Immature natural killer cell (primary cell): Measurements from ENCODE around the gene RAC2. TPM values are rescaled to one million over a fixed set of nuclear protein-coding genes. Genes with fewer than 3 reads are reported as not detected.
A peak's percentile ranks its signal among the peaks of the same experiment; 100 is the strongest.

Experiments used
- DNase-seq, 3 donors: peaks; one replicate each; pipeline ENCODE4 v3.0.0; 2022; ENCODE audit warnings: mixed read lengths in 1 of 3
- H3K27ac Mint-ChIP-seq, 6 donors: one replicate each; pipeline ENCODE4 v1.8.0; 2020; ENCODE audit warnings: mixed read lengths in 6 of 6, mild to moderate bottlenecking in 5 of 6, inconsistent platforms in 4 of 6, moderate library complexity in 3 of 6
- H3K27me3 Mint-ChIP-seq, 3 donors: one replicate each; pipeline ENCODE4 v1.8.0; 2020 to 2021; ENCODE audit warnings: low read depth in 3 of 3, mild to moderate bottlenecking in 3 of 3, mixed read lengths in 3 of 3, moderate library complexity in 3 of 3, inconsistent platforms in 1 of 3
- H3K36me3 Mint-ChIP-seq, 3 donors: one replicate each; pipeline ENCODE4 v1.8.0; 2020; ENCODE audit warnings: mixed read lengths in 3 of 3, inconsistent platforms in 2 of 3, mild to moderate bottlenecking in 2 of 3
- H3K4me1 Mint-ChIP-seq, 2 donors: one replicate each; pipeline ENCODE4 v1.8.0; 2020; ENCODE audit warnings: inconsistent platforms in 2 of 2, mild to moderate bottlenecking in 2 of 2, mixed read lengths in 2 of 2, moderate library complexity in 1 of 2
- H3K4me3 Mint-ChIP-seq, 5 donors: one replicate each; pipeline ENCODE4 v1.8.0; 2020; ENCODE audit warnings: mild to moderate bottlenecking in 5 of 5, mixed read lengths in 5 of 5, inconsistent platforms in 3 of 5, moderate library complexity in 3 of 5
- H3K9me3 Mint-ChIP-seq, 6 donors: one replicate each; pipeline ENCODE4 v1.8.0; 2020; ENCODE audit warnings: mild to moderate bottlenecking in 6 of 6, mixed read lengths in 6 of 6, inconsistent platforms in 4 of 6, moderate library complexity in 3 of 6
- polyA plus RNA-seq, 3 donors: library from polyadenylated mRNA; unstranded; fragments of 300-500 nt; fragmentation: Illumina TruSeq; gene quantifications; one replicate each; pipeline ENCODE4 v1.2.3, GENCODE V29; 2021

Gene RAC2
- polyA plus RNA-seq, 3 donors from 2014 or later, result 962 to 1,843 (median 1,262) TPM

DNA sequence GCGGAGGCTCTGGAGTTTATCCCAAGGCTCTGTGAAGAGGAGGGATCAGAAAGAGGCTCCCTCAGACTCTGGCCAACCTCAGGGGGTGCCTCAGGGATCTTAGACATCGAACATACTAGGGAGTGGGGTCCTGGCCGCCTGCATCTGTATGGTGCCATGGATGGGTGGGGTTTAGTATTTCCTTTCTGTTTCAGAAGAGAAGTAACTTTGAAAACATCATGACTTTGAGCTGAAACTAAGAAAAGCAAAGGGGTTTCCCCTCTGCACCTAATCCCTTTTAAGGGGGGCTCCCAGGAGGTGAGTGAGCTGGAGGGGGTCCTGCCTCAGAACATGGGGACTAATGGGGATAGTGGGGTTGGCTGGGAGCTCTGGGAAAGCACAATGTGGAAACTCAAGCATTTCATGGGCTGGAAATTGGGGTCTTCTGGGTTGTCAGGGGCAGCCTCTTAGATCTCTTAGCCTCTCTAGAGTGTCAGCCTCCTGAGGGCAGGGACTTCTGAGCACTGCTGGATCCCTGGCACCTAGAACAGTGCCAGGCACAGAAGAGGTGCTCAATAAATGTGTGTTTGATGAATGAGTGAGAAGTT lies 20.0 kb downstream of the RAC2 start:
- Mint-ChIP-seq H3K4me1 (peaks cover 87 to 89% of the 10 kb centered on the region in 2 donors), H3K27ac (peak overlapping the region; percentile 91 to 99 (median 94)), H3K4me3 (peak overlapping the region; percentile 17 to 79 (median 39)), H3K9me3 (peaks cover 0 to 2% (median 0%) of the 10 kb centered on the region in 6 donors), H3K36me3 (peaks cover 31 to 46% (median 32%) of the 10 kb centered on the region in 3 donors), H3K27me3 (peaks cover 2 to 9% (median 6%) of the 10 kb centered on the region in 3 donors)
- DNase-seq, result no peak

DNA sequence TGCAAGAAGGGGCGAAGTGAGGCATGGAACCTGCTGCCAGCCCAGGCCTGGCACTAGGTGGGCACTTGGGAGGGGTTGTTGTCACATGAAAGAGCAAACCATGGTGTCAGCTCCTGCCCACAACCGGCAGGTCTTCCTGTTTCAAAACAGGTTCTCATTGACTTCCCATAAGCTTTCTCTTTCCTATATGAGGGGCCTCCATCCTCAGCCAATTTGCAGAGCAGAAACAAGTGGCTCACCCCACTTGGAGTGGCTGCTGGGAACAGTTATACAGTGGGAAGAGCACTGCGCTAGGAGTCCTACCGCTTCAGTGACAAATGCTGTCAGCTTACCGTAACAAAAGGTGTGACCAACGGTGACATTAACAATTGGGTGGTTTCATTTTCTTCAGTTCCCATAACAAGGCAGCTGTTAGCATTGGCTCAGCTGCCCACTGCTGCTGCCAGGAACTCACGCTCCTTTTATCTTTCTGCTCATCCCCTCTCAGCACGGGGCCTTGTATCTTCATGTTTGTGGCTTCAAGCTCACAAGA lies 21.6 kb downstream of the RAC2 start:
- peak overlapping the region; percentile 72 to 79 (median 77) for H3K4me3 Mint-ChIP-seq
- peaks cover 0 to 2% (median 0%) of the 10 kb centered on the region in 6 donors for H3K9me3 Mint-ChIP-seq
- peaks cover 27 to 35% (median 31%) of the 10 kb centered on the region in 3 donors for H3K36me3 Mint-ChIP-seq
- H3K27me3 Mint-ChIP-seq, result peaks cover 2 to 9% (median 6%) of the 10 kb centered on the region in 3 donors
- peaks cover 83 to 89% of the 10 kb centered on the region in 2 donors for H3K4me1 Mint-ChIP-seq
- peak overlapping the region; percentile 91 to 99 (median 94) for H3K27ac Mint-ChIP-seq
- peak; percentile 68 to 75 (median 71) for DNase-seq

DNA sequence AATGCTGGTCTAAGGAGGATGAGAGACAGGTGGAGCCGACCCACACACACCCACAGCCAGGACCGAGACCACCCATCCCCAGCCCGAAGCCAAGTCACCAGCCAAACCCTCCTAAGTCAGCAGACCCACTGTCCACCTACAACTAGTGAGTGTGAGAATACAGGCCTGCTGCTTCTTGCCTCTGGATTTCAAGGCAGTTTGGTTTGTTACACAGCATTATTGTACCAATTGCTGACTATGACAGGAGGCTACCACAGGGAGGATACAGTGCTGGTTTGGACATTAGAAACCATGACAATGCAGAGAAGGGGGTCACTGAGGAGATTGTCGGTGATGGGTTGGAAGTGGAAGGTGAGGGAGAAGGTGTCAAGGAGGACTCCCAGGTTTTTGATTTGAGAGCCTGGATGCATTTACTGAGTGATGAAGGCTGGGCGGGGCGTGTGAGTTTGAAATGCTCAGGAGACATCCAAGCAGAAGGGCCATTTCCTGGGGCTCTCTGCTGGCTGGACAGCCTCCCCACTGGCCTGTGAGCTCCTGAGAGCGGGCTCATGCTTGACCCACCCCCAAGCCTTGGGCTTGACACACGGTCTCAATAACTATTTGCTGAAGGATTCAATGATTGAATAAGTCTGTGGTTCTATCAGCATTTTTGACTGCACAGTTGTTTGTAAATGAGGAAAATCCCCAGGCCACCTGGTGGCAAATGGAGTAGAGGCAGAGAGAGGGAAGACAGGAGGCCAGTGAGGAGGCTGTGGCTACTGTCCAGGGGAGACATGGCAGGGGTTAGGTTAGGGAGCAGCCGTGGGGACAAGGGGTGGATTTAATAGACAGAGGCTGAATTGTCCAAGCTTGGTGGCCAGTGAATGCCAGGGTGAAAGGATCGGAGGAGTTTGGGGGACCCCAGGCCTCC lies 22.4 kb downstream of the RAC2 start:
- peaks cover 83 to 89% of the 10 kb centered on the region in 2 donors for H3K4me1 Mint-ChIP-seq
- H3K27ac Mint-ChIP-seq, result peak overlapping the region; percentile 91 to 99 (median 94)
- peaks cover 0 to 2% (median 0%) of the 10 kb centered on the region in 6 donors for H3K9me3 Mint-ChIP-seq
- peaks cover 27 to 35% (median 31%) of the 10 kb centered on the region in 3 donors for H3K36me3 Mint-ChIP-seq
- no peak for DNase-seq
- peak overlapping the region; percentile 72 to 79 (median 77) for H3K4me3 Mint-ChIP-seq
- peaks cover 2 to 9% (median 6%) of the 10 kb centered on the region in 3 donors for H3K27me3 Mint-ChIP-seq

DNA sequence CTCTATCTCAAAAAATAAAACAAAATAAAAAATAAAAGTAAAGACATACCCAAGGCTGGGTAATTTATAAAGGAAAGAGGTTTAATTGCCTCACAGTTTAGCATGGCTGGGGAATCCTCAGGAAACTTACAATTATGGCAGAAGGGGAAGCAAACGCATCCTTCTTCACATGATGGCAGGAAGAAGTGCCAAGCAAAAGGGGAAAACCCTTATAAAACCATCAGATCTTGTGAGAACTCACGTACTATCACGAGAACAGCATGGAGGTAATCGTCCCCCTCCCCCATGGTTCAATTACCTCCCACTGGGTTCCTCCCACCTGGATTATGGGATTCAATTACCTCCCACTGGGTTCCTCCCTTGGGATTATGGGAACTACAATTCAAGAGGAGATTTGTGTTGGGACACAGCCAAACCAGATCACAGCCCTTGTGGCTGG lies 23.5 kb downstream of the RAC2 start:
- peaks cover 21 to 27% (median 24%) of the 10 kb centered on the region in 3 donors for H3K36me3 Mint-ChIP-seq
- peak overlapping the region in 3 of 5 donors; percentile 46 to 56 (median 50) for H3K4me3 Mint-ChIP-seq

DNA sequence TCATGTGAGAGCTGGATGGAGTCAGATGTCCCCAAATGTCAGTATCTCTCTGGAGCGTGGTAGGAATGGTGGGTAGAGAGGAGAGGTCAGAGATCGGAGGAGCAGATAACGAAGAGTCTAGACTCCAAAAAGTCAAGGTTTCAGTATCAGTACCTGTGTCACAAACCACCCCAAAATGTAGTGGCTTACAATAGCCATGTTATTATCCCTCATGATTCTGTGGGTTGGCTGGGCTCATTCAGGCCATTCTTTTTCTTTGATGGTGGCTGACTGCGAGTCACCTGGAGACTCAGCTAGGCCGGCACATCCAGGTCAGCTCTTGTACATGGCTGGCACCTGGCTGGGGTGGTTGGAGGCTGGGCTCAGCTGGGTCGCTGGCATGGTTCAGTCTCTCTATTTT lies 24.5 kb downstream of the RAC2 start:
- H3K36me3 Mint-ChIP-seq, result peaks cover 14 to 17% (median 15%) of the 10 kb centered on the region in 3 donors
- peaks cover 69 to 79% of the 10 kb centered on the region in 2 donors for H3K4me1 Mint-ChIP-seq
- H3K27me3 Mint-ChIP-seq, result peaks cover 0 to 8% (median 6%) of the 10 kb centered on the region in 3 donors
- peak overlapping the region in 1 of 5 donors; percentile 25 for H3K4me3 Mint-ChIP-seq
- peak overlapping the region; percentile 46 to 91 (median 80) for H3K27ac Mint-ChIP-seq
- peaks cover 0 to 2% (median 0%) of the 10 kb centered on the region in 6 donors for H3K9me3 Mint-ChIP-seq
- no peak for DNase-seq

More for the DNA sequence above, 23.5 kb downstream of the RAC2 start:
- DNase-seq, result no peak
- Mint-ChIP-seq H3K27ac (peak overlapping the region; percentile 58 to 99 (median 92)), H3K9me3 (peaks cover 0 to 2% (median 0%) of the 10 kb centered on the region in 6 donors), H3K4me1 (peaks cover 77 to 88% of the 10 kb centered on the region in 2 donors), H3K27me3 (peaks cover 0 to 9% (median 6%) of the 10 kb centered on the region in 3 donors)

DNA sequence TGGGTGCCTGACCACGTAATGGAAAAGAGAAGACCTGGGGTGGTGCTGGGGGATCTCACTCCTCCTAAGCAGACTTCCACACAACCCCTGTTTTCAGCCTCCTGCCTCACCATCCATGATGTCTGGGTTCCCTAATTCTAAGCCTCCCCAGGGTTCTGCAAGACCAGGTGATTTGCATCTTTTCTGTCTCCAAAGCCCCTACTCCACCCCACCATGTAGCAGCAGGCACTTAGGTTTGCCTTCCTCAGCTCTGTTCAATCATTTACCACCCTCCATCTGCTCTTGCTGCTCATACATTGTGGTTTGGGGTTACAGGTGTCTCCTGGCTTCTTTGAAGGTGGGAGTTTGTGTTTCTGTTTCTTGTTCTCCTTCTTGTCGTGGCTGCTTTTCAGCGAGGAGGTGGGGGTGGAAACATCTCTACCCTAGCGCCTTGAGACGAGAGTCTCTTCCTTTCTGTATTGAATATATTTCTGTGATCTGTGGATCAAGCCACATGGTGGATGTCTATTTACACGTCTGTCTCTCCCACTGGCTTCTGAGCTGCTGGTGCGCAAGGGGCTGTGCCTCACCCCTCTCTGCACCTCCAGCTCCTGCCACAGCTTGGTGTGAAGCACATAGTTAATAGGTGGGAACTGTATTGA lies 25.2 kb downstream of the RAC2 start:
- peaks cover 0 to 2% (median 0%) of the 10 kb centered on the region in 6 donors for H3K9me3 Mint-ChIP-seq
- H3K4me1 Mint-ChIP-seq, result peaks cover 62 to 73% of the 10 kb centered on the region in 2 donors
- peak; percentile 49 to 71 (median 64) for DNase-seq
- peak overlapping the region; percentile 19 to 86 (median 76) for H3K27ac Mint-ChIP-seq
- H3K36me3 Mint-ChIP-seq, result peaks cover 9 to 10% (median 10%) of the 10 kb centered on the region in 3 donors
- peaks cover 0 to 8% (median 6%) of the 10 kb centered on the region in 3 donors for H3K27me3 Mint-ChIP-seq
- H3K4me3 Mint-ChIP-seq, result peak overlapping the region in 4 of 5 donors; percentile 25 to 58 (median 26)

DNA sequence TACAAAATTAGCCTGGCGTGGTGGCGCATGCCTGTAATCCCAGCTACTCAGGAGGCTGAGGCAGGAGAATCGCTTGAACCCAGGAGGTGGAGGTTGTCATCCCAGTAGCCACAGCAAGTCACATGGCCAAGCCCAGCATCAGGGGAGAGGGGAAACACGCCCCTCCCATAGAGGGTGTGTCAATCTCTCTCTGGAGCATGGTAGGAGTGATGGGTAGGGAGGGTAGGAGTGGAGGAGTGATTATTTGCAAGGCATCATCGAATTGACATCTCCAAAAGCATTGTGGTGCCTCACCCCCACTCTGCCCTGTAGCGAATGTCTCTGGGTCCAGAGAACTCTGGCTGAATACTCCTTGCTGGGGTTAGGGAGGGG lies 25.7 kb downstream of the RAC2 start:
- H3K9me3 Mint-ChIP-seq, result peaks cover 0 to 2% (median 0%) of the 10 kb centered on the region in 6 donors
- H3K4me3 Mint-ChIP-seq, result no peak overlapping the region
- peaks cover 0 to 7% (median 6%) of the 10 kb centered on the region in 3 donors for H3K27me3 Mint-ChIP-seq
- peak overlapping the region in 1 of 6 donors; percentile 50 for H3K27ac Mint-ChIP-seq
- no peak for DNase-seq
- peaks cover 57 to 68% of the 10 kb centered on the region in 2 donors for H3K4me1 Mint-ChIP-seq
- peaks cover 4 to 5% (median 5%) of the 10 kb centered on the region in 3 donors for H3K36me3 Mint-ChIP-seq

DNA sequence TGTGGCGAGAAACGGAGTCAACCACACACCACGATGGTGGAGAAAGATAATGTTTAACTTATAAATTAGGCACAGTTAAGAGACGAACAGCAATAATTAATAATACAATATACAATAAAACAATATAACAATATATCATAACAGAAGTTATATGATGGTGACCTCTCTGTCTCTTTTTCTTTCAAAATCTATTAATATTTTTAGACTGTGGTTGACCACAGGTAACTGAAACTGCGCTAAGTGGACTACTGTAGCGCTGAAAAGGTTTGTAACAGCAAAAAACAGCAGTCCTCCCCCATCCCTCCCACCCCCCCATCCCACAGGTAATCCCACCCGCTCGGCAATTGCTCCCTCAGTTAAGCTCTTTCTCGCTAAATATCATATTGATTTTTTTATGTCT lies 28.2 kb downstream of the RAC2 start:
- no peak for DNase-seq
- Mint-ChIP-seq H3K36me3 (no peaks in the 10 kb centered on the region), H3K4me3 (no peak overlapping the region), H3K27ac (no peak overlapping the region), H3K27me3 (no peaks in the 10 kb centered on the region), H3K4me1 (peaks cover 32 to 43% of the 10 kb centered on the region in 2 donors), H3K9me3 (no peaks in the 10 kb centered on the region)

DNA sequence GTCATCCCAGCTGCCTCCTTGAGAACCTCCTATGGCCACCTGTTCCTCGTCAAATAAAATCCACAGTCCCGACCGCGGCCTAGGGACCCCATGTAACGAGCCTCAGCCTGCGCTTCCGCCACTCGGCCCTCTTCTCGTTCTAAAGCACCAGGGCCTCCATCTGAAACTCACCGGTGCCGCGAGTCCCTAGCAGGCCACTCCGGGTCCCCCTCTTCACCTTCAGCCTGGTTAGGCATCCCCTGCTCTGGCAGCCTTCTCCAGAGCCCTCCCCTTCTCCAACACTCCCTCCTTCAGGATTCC lies 29.4 kb downstream of the RAC2 start:
- no peak overlapping the region for H3K4me3 Mint-ChIP-seq
- no peaks in the 10 kb centered on the region for H3K36me3 Mint-ChIP-seq
- peak overlapping the region in 1 of 6 donors; percentile 17 for H3K27ac Mint-ChIP-seq
- no peak for DNase-seq
- no peaks in the 10 kb centered on the region for H3K9me3 Mint-ChIP-seq
- peaks cover 23 to 31% of the 10 kb centered on the region in 2 donors for H3K4me1 Mint-ChIP-seq
- no peaks in the 10 kb centered on the region for H3K27me3 Mint-ChIP-seq

DNA sequence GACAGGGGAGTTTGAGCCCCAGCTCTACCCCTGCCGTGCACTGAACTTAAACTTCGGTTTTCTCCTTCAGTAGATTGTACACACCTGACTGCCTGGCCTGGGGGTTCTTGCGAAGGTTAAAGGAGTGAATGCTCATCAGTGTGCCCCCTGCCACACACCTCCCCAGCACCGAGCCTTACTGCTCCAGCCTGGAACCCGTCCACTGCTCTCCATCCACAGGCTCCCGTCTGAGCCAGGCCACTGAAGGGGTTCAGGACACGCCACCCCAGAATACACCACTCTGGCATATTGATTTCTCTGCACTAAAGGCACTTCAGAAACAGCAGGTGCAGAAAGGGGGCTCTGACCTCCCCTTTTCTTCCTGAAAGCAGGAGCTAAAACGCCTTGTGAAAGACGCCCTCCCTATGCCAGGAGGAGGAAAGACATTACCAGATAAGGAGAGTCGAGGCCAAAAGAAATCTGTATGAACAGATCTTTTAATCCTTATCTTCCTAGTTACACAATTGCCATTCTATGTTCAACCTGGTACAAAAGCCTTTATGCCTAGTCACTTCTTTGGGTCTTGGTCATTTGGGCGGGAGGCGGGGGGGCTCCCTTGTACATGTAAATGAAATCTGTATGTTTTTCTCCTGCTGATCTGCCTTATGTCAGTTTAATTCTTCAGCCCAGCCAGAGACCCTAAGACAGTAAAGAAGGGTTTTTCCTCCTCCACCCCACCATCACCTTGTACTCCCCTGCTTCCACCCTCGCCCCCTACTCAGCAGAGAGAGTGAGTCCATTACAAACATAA lies 29.9 kb downstream of the RAC2 start:
- Mint-ChIP-seq H3K4me1 (peaks cover 17 to 25% of the 10 kb centered on the region in 2 donors), H3K9me3 (no peaks in the 10 kb centered on the region), H3K27me3 (no peaks in the 10 kb centered on the region), H3K36me3 (no peaks in the 10 kb centered on the region), H3K4me3 (no peak overlapping the region), H3K27ac (peak overlapping the region in 1 of 6 donors; percentile 17)
- no peak for DNase-seq

DNA sequence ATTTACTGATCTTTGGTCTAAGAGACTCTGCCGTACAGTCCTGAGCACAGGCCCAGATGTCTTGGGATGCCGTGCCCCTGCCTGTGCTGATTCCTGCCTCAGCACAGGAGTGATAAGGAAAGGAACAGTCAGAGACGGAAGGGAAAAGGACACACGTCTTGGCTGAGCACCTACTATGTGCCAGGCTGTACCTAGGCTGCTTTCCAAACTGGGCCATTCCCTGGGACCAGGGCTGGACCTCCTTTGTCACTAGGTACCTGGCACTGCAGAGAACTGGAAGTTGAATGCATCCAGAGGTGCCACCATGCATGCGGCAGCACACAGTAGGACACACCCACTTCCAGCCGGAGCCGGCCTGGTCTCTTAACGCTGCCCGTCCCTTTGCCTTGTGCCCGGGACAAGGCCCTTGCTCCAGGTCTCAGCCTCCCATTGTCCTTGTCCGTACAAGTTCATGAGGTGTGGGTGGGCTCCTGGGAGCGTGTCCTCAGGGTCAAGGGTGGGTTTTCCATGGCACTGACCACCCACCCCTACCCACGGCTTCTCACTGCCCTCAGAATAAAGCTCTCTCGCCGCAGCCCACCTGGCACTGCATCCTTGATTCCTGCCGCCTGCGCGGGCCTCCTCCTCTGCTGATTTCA lies 30.7 kb downstream of the RAC2 start:
- H3K9me3 Mint-ChIP-seq, result no peaks in the 10 kb centered on the region
- no peak overlapping the region for H3K4me3 Mint-ChIP-seq
- no peaks in the 10 kb centered on the region for H3K27me3 Mint-ChIP-seq
- peaks cover 10 to 17% of the 10 kb centered on the region in 2 donors for H3K4me1 Mint-ChIP-seq
- no peak overlapping the region for H3K27ac Mint-ChIP-seq
- H3K36me3 Mint-ChIP-seq, result no peaks in the 10 kb centered on the region
- DNase-seq, result no peak

DNA sequence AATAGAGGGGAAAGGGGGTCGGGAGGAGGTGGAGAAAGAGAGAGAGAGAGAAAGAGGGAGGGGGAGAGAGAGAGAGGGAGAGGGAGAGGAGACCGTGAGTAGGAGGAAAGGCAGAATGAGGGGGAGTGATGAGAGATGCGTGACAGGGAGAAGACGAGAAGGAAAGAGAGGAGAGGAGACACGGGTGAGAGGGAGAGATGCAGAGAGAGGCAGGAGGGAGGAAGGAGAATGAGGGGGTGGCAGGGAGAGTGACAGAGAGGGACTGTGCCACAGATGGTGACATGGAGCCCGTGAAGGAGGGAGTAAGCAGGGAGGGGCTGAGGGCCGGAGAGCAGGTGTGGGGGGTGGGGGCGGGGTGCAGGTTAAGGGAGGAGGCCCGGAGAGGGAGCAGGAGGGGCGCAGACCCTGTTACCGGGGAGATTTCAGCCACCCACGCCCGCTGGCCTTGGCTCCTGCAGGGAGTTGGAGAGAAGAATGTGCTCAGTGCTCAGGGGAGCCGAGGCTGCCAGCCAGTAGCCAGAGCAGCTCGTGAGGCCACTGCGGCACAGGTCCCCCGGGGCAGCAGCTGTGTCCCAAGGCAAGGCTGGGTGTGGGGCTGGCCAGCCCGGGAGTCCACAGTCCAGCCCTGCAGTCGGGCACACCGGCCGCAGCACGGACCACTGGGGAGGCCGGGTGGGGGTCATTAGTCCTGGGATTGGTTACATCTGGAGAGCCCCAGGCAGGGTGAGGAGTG lies 31.7 kb downstream of the RAC2 start, which contains the start of gene SSTR3:
TSS of gene SSTR3 (minus strand) at position 304 of the 733 bp plus-strand sequence. CDS start 4,674 bp downstream, outside the sequence.
- H3K27ac Mint-ChIP-seq, result no peak within 1 kb of the TSS
- no peak for DNase-seq
- no peaks in the 10 kb centered on the region for H3K36me3 Mint-ChIP-seq
- H3K4me1 Mint-ChIP-seq, result peaks cover 6 to 10% of the 10 kb centered on the region in 2 donors
- no peaks in the 10 kb centered on the region for H3K9me3 Mint-ChIP-seq
- H3K4me3 Mint-ChIP-seq, result no peak within 1 kb of the TSS
- H3K27me3 Mint-ChIP-seq, result no peaks in the 10 kb centered on the region
